HG02981 (cell line): ENCODE results near the gene HMCN1.

Experiments
- ATAC-seq: cut with Tn5 transposase; IDR thresholded peaks from one replicate; pipeline ENCODE4 v1.9.1; 2021; ENCODE audit warnings: mild to moderate bottlenecking, moderate library complexity; ENCODE audit not compliant: unreplicated experiment

Gene HMCN1

DNA sequence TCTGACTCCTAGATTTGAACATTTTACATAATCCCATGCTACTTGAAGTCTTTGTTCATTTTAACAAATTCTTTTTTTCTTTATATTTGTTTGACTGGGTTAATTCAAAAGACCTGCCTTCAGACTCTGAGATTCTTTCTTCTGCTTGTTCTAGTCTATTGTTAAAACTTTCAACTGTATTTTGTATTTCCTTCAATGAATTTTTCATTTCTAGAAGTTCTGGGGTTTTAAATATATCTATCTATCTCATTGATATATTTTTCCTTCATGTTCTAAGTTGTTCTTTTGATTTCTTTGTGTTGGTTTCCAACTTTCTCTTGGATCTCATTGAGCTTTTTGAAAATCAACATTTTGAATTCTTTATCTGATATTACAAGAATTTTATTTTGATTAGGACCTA is 64.3 kb downstream of the HMCN1 start:
- no peak for ATAC-seq

DNA sequence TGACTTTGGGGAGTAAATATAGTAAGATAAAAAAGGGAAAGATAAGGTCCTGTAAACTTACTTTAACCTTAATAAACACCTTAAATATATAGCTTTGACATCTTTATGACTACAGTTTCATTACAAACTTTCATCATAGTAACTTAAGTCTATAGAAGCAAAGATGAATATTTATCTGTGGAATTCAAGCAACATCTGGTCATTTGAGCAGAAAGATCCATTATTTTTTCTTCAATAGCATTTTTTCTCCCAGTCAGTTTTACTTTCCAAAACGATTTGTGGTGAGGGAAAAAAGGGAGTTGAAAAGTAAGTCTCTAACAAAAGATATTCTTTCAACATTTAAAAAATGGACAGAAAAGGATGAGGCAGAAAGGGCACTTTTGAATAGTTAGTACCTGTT is 69.0 kb downstream of the HMCN1 start:
- no peak for ATAC-seq

DNA sequence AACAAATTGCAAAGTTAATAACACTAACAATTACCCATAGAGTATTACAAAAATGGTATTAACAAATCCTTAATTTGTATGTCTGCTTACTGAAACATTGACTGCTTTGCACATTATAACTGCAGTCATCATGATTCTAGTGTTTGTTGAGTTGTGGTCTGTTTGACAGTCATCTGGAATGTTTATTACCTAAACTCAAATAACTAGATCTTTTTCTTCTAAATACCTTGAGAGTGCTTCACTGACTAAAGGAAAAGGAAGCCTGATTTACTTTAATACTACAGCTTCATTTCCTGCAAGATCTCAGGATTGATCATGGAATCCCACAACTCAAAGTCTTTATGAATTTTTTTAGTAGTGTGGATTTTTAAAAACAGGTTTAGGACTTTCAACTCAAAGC is 70.0 kb downstream of the HMCN1 start:
- ATAC-seq, result no peak

DNA sequence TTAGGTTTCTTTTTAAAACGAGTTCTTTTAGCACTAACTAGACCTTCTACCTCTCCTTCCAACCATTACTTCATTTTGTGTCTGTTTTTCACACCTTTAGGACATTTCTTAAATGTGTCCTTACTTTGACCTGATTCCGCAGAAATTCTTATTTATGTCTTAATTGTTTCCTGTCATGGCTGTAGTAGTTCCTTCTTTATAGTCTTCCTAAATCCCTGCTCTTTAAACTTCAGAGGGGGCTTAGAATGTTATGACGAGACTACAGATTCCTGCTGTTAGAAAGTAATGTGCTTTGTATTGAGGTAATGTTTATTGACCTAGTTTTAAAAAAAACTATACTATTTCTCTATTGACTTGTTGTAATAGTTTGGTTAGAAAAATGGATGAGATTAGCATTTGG is 70.4 kb downstream of the HMCN1 start:
- ATAC-seq, result no peak

DNA sequence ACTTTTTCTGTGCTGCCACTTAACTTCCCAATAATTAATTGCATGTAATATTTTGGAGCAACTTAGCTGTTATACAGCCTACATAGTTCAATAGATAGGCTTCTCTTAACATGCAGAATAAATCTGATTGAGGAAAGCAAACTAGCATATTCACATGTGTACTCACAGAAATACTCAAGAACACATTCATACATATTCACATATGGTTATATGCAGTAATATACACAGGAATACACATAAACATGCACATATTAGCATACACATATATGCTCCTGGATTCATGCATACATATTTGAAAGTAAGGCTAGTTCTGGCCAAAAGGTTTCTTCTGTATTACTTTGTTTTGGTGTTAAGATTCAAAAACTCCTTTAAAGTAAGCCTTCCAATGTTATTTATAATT is 73.1 kb downstream of the HMCN1 start:
- ATAC-seq, result no peak

DNA sequence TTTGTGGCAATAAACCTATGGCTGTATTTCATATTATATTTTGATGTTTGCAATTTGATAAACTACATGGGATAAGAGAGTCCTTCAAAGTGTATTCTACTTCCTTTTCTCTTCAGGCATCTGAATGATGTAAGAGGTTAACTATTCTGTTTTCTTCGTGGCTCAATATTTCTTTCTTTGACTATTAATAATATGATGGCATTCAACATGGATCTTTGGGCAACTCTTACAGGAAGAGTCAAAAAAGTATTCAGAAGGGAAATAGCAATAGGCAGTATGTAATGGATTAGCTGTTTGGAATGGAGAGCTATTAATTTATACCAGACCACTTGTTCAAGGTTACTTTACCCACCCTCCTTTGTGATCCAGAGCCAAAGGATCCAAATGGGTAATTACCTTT is 74.4 kb downstream of the HMCN1 start:
- no peak for ATAC-seq

DNA sequence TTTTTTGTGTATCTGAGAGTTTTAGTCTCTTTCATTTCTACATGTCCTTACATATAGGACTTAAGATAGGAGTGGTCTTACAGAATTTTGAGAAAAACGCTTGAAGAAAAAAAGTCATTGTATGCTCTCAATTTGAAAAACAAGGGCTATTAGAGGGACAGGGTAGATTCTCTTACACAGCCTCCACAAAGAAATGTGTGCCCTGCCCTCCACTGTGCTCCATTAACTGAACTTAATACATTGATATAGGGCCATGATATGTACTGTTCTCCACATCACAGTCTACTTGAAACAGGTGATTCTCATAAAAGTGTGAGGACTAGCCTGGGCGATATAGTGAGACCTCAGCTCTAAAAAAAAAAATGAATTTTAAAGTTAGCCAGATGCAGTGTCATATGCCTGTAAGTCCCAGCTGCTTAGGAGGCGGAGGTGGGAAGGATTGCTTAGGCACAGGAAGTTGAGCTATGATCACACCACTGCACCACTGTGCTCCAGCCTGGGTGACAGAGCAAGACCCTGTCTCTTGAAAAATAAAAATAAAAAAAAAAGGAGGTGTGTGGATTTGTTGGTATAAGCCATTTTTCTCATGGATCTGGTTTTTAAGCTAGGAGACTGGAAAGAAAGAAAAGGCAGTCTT is 77.0 kb downstream of the HMCN1 start:
- no peak for ATAC-seq

DNA sequence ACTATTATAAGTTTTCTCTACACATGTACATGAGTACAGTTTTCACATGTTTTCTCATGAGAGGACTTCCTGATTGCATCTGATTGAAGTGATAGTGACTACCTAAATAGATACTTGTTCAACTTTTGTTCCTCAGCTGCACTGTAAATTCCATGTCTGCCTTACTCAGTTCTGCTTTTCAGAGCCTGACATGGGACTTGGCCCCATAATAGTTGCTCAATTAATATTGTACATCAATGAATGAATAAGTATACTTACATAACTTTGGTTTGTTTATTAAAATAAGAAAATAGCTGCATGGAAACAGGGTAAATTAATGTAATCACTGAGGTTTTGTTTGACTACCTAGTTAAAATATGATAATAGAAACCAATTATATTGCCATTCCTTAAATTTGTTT is 78.7 kb downstream of the HMCN1 start:
- no peak for ATAC-seq

DNA sequence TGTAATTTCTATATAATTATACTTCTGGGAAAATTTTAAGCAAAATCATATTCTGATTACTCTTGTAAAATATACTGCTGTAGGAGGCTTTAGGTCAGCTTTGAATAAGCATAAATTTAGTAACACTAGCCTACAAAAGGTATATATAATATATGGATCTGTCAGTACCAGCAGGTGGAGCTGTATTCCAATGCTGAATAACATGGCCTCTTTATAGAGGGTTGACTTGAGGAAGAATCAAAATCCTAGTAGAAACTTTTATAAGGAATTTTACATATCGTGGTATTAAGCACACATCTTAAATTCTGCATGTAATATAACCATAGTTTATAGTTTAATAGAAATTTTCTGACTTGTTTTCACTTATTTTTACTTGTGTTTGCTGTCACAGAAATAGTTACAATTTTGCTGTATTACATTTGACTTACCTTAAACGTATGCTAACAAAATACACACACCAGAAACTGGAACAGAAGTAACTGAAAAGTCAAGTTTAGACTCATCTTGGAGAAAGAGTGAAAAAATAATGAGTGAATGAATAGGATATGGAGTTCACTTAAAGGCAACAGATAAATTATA is 79.3 kb downstream of the HMCN1 start:
- peak; percentile 53 for ATAC-seq

DNA sequence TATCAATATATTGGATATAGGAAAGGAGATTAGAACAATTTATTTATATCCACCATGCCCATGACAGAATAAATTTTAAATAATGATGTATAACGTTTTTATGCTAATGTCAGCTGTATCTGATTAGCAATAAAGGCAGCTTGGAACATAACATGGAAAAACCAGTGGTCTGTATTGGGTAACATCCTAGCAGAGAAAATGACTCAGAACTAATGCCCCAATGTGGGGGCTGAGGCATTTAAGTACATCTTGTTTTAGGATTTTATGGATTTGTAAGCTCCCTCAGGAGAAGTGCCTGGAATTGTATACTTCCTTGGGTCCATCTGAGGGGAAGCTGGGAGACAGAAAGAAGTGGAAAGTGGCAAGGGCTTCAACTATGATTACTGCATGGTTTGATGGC is 82.3 kb downstream of the HMCN1 start:
- no peak for ATAC-seq

DNA sequence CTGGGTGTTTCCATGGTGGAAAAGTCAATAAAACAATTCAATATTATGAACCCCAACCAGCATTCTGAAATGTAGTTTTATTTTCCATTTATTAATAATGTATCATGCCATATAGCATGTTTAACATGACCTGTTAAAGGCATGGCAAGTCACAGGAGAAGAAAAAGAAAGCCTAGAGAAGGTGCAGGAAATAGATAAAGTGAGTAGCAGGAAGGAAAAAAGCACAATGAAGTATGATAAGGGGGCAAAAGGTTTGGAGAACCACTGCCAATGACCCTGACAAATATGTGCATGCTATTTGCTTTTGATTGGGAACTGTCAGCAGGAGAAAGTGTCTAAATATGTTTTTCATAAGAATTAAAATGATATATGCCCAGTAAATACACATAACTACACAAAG is 85.6 kb downstream of the HMCN1 start:
- ATAC-seq, result no peak

DNA sequence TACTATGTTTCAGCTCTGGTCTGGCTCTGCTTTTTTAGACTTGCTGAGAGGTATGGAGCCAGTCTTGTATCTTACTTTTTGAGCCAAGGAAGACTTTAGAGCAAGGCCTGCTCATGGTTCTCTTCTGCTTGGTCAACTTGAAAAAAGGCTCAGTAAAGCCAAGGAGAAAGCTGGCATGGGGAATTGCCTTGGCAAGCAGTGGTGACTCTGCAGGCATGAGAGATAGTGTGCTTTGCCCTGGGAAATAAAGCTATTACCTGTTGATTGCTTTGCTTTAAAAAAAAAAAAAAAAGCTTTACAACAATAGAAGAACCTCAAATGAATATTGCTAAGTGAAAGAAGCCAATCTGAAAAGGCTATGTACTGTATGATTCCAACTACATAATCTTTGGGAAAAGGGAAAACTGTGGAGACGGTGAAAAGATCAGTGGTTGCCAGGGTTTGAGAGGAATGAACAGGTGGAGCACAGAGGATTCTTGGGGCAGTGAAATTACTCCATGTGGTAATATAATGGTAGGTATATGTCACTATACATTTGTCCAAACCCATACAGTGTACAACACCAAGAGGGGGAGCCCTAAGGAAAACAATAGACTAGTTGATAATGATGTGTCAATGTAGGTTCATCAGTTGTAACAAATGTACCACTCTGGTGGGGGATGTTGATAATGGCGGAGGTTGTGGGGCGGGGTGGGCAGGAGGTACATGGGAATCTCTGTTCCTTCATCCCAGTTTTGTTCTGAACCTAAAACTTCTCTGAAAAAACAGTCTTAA is 87.6 kb downstream of the HMCN1 start:
- no peak for ATAC-seq

DNA sequence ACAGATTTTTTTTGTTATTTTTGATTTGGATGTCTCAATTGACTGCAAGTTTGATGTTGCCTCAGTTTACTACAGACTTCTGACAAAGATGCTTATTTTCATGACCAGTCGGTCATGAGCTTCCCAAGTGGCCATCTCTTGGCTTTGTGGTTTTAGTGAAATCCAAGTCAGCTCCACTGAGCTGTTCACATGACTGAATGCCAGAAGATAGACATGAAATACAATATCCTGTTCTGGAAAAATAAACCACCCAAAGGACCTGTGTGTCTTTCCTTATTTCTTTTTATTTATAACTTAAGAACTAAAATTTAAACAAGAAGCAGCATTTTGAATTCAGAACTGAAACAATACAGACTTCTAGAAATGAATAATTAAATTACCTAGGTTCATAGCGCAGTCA is 89.3 kb downstream of the HMCN1 start:
- no peak for ATAC-seq

DNA sequence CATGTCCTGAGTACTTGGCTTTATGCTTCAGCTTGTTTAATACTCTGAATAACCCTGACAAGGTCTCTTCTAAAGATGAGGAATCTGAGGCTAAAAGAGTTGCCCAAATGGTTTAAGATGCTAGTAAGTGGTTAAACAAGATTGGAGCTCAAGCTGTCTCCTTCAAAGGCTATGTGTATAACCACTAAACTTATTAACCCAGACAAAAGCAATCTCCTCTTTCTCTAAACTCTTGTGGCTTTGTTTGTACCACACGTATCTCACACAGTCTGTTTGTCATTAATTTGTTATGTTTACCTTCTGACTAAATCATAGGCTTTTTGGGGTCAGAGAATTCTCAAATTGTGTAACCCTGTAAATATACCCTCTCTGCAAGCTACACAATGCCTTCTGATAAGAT is 89.9 kb downstream of the HMCN1 start:
- no peak for ATAC-seq

DNA sequence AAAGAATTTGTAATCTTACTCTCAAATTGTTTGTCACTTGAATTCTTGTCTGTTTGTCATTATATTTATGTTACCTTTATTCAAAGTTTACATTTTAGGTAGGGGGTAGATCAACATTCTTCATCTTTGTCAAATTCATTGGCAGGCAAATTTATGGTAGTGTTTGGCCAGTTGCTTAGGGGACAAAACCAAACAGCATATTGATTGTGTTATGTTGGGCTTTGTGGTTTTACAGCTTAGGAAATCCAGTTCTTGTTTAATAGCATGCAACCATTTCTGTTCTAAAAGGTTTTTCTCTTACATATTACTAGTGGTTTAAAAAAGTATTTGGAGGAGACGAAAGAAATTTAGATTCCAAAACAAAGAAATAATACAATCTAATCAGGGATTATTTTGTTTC is 91.4 kb downstream of the HMCN1 start:
- no peak for ATAC-seq

DNA sequence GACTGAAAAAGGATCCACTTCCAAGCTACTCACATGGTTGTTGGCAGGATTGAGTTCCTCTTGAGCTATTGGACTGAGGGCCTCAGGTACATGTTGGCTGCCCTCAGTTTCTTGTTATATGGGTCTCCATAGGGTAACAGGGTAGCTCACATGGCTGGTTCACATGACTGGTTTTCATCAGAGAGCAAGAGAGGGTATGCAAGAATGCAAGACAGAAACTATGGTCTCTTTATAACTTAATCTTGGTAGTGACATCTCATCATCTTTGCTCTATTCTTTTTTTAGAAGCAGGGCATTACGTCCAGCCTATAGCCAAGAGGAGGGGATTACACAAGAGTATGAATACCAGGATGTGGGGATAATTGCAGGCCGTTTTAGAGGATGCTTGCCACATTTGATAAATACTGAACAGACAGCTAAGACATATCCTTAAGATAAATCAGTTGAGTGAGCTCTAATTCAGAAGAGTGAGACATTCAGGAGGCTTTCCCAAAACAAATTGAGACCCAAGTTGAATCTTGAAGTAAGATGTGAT is 100.2 kb downstream of the HMCN1 start:
- no peak for ATAC-seq

DNA sequence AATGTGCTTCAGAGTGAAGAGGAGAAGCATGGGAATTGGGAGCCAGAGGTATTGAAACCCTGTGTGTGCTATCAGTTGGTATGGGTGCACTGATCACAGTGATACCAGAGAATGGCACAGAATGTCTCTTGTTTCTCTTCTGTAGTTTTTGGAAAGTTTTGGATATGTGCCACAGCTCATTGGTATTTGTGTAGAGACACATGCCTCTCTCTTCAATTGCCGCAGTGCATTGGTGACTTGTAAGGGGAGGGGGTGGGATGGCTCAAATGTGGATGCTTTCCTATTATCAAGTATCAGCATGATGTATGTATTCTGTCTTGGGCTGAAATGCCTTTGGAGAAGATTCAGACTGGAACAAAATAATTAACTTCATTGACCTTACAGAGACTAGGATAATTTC is 101.0 kb downstream of the HMCN1 start:
- no peak for ATAC-seq

DNA sequence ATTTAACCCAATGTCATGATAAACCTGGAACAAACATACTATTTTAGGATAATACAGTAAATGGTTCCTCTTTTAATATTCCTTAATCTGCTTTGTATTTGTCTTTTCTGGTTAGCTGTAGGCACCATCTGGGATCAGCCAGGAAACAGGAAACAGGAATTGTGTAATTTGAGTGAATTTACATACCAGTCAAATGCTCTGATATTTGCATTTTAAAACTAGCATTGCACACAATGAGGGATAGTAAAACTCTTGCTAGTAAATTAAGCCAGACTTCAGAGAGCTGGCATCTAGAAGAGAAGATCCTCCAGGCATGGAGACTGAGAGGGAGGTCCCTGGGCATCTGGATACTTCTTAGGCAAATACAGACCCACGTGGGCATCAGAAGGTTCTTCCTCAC is 103.5 kb downstream of the HMCN1 start:
- ATAC-seq, result no peak

DNA sequence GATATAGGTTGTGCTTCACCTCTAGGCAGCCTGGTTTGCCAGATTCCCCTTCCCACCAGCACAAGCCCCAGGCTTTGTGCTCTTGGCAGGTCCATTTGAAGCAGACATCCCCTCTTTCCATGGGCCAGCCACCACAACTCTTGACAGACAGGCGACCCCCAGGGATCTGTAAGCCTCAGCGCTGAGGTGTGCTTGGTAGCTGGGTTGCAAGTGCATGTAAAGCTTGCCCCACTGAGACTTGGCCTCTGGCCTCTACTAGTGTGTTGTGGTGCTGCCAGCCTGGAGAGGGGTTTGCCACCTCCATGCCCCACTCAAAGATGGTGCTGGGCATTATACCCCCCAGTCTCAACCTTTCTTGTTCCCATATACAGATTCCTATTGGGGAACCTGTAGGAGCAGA is 103.9 kb downstream of the HMCN1 start:
- no peak for ATAC-seq

DNA sequence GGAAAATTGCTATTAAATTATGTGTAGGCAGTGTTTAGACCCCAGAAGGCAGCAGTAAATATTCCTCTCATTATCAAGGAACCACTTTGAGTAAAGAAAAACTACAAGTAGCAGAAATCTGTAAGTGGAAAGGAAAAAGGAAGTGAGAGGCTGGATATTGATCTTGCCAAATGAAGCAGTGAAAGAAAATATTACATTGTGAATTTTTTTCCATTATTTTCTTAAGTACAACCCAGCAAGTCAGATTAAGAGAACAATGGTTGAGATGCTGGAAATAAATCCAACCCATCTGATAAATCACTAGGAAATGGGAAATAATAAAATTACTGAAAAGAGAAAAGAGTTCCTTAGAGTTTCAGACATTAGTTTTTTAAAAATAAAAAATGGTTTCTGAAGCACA is 106.7 kb downstream of the HMCN1 start:
- no peak for ATAC-seq

DNA sequence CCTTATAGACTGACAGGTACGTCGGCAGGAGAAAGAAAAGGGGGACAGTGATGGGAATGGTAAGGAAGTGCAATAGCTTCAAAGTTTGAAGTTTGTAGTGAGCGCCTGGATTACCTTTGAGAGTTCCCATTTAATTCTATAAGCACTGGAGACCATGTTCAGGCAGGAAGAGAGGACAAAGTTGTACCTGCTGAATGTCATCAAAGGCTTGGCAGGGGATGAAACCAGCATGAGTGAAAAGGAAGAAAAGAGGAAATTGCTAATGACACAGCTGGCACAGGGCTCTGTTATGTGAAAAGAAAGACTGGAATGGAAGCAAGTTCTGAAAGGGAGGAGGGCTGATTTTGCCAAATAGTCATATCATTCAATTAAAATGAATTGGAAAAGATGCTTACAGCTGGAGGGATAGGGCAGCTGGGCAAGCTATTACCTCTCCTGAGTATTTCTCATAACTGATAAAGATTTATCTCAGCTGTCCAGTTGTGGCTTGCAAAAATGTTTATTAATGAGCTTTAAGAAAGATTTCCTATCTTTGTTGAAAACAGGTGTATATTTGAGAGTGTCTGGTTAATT is 109.2 kb downstream of the HMCN1 start:
- ATAC-seq, result no peak

DNA sequence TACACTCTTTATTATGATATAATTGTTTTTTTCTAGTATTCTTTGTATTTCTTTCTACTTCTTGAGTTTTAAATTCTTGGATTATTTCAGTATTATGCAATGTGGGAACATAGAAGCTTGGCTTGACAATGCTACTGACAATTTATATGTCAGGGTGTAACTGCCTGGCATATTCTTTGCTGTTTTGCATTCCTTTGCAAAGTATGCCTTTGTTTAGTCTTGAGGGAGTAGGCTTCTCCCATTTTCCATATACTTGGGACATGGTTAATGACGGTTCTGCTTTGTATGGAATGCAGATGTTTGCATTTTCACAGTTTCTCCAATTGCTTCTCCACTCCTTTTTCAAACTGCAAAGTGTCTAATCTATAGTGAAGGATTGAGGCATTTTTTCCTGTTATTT is 109.8 kb downstream of the HMCN1 start:
- ATAC-seq, result no peak
